Measurements from ENCODE around the gene DENND1A.

The DENND1A gene

GRCh38 chr9:123541411-123541810 lies 388.5 kb downstream of the DENND1A start:
- DNase-seq (ENCODE audit: low read depth in 2 of 2): no peak

- DNase-seq (ENCODE audit: low read depth in 2 of 2): no peak
Measured at GRCh38 chr9:123540457-123540856, 389.5 kb downstream of the DENND1A start.

GRCh38 chr9:123537809-123538208 lies 392.1 kb downstream of the DENND1A start:
- DNase-seq (ENCODE audit: low read depth in 2 of 2): no peak

GRCh38 chr9:123536455-123536868 lies 393.5 kb downstream of the DENND1A start:
- DNase-seq (ENCODE audit: low read depth in 2 of 2): no peak

GRCh38 chr9:123534336-123534735 lies 395.6 kb downstream of the DENND1A start:
- DNase-seq (ENCODE audit: low read depth in 2 of 2): no peak

GRCh38 chr9:123530244-123530643 lies 399.7 kb downstream of the DENND1A start:
- DNase-seq (ENCODE audit: low read depth in 2 of 2): no peak

GRCh38 chr9:123528501-123528900 lies 401.4 kb downstream of the DENND1A start:
- no peak for DNase-seq (ENCODE audit: low read depth in 2 of 2)

- no peak for DNase-seq (ENCODE audit: low read depth in 2 of 2)
Measured at GRCh38 chr9:123527981-123528380, 401.9 kb downstream of the DENND1A start.

- DNase-seq (ENCODE audit: low read depth in 2 of 2): no peak
Measured at GRCh38 chr9:123525957-123526356, 404.0 kb downstream of the DENND1A start.

GRCh38 chr9:123525424-123525823 lies 404.5 kb downstream of the DENND1A start:
- DNase-seq (ENCODE audit: low read depth in 2 of 2): no peak

- no peak for DNase-seq (ENCODE audit: low read depth in 2 of 2)
Measured at GRCh38 chr9:123524866-123525265, 405.1 kb downstream of the DENND1A start.

GRCh38 chr9:123523845-123524244 lies 406.1 kb downstream of the DENND1A start:
- no peak for DNase-seq (ENCODE audit: low read depth in 2 of 2)

- DNase-seq (ENCODE audit: low read depth in 2 of 2): no peak
Measured at GRCh38 chr9:123523001-123523400, 406.9 kb downstream of the DENND1A start.

GRCh38 chr9:123522251-123522650 lies 407.7 kb downstream of the DENND1A start:
- DNase-seq (ENCODE audit: low read depth in 2 of 2): no peak

- DNase-seq (ENCODE audit: low read depth in 2 of 2): no peak
Measured at GRCh38 chr9:123518338-123518737, 411.6 kb downstream of the DENND1A start.

- no peak for DNase-seq (ENCODE audit: low read depth in 2 of 2)
Measured at GRCh38 chr9:123517512-123517911, 412.4 kb downstream of the DENND1A start.

GRCh38 chr9:123514766-123515165 lies 415.2 kb downstream of the DENND1A start:
- DNase-seq (ENCODE audit: low read depth in 2 of 2): no peak

- no peak for DNase-seq (ENCODE audit: low read depth in 2 of 2)
Measured at GRCh38 chr9:123513554-123513953, 416.4 kb downstream of the DENND1A start.

- DNase-seq (ENCODE audit: low read depth in 2 of 2): no peak
Measured at GRCh38 chr9:123511326-123512277, 418.3 kb downstream of the DENND1A start.

GRCh38 chr9:123509646-123510045 lies 420.3 kb downstream of the DENND1A start:
- no peak for DNase-seq (ENCODE audit: low read depth in 2 of 2)

GRCh38 chr9:123508048-123508447 lies 421.9 kb downstream of the DENND1A start:
- DNase-seq (ENCODE audit: low read depth in 2 of 2): no peak

- DNase-seq (ENCODE audit: low read depth in 2 of 2): no peak
Measured at GRCh38 chr9:123505496-123505895, 424.4 kb downstream of the DENND1A start.

- DNase-seq (ENCODE audit: low read depth in 2 of 2): no peak
Measured at GRCh38 chr9:123500336-123500735, 429.6 kb downstream of the DENND1A start.

GRCh38 chr9:123497830-123498229 lies 432.1 kb downstream of the DENND1A start:
- no peak for DNase-seq (ENCODE audit: low read depth in 2 of 2)

All from activated CD8-positive, alpha-beta memory T cell treated with anti-CD3 and anti-CD28 coated beads for 4 hours (primary cell).